A549 treated with Hydrocortisone at 1 μM for 4 hours (cell line): ENCODE data around the gene TUBA3C. TPM values are rescaled to one million over a fixed set of nuclear protein-coding genes. Genes with fewer than 3 reads are reported as not detected.

Source experiments
- total RNA-seq: library from RNA; stranded (reverse); fragments of 200-300 nt; extraction: Qiagen RNA extraction; gene quantifications from 5 replicates; pipeline ENCODE4 v1.2.3, GENCODE V29; 2022

TUBA3C gene
- not detected in 5 replicates for total RNA-seq

GRCh38 chr13:19181621-19182485, at the start of gene TUBA3C:
TUBA3C (minus strand) TSS chr13:19181824; CDS start chr13:19181747, 77 bp downstream.

